H1 (cell line): ENCODE data around the gene HABP2. TPM values are rescaled to one million over a fixed set of nuclear protein-coding genes. Genes with fewer than 3 reads are reported as not detected.

Experiments
- CTCF ChIA-PET: fragments of 300-600 bp; sonication (Branson Sonifier 250); formaldehyde crosslinking; loops from one replicate; lab custom pipeline; 2021; ENCODE audit not compliant: partially characterized antibody; lab: Charles Lee
- POLR2A ChIA-PET: fragments of 300-600 bp; sonication (Branson Sonifier 250); formaldehyde crosslinking; loops from one replicate; lab custom pipeline; 2021; ENCODE audit warnings: inconsistent platforms; ENCODE audit not compliant: partially characterized antibody; lab: Charles Lee
- DNase-seq, 2 experiments: peaks; one replicate each; pipeline versions ENCODE4 v3.0.0 to v3.0.0-alpha.2; 2010 to 2022; ENCODE audit warnings: low spot score in 2 of 2, low read depth in 1 of 2, mixed read lengths in 1 of 2
- FAIRE-seq: peaks from 2 replicates; lab custom pipeline; 2011; peaks lifted over from hg19 to GRCh38; lab: Jason Lieb, UNC
- H2AFZ ChIP-seq: 2 replicates; pipeline ENCODE4 v1.8.1; 2012; ENCODE audit warnings: low read length, inconsistent platforms
- H2AK5ac ChIP-seq: 2 replicates; pipeline ENCODE4 v1.6.1; 2013; ENCODE audit warnings: low read depth, low read length
- H2BK120ac ChIP-seq: replicated peaks from 2 replicates; pipeline ENCODE3; 2013; ENCODE audit warnings: low read depth, low read length, inconsistent platforms
- H2BK12ac ChIP-seq: 2 replicates; pipeline ENCODE4 v1.6.1; 2013; ENCODE audit warnings: low read depth, low read length
- H2BK15ac ChIP-seq: 2 replicates; pipeline ENCODE4 v1.6.1; 2013; ENCODE audit warnings: low read length
- H2BK20ac ChIP-seq: 2 replicates; pipeline ENCODE4 v1.6.1; 2013; ENCODE audit warnings: low read length
- H2BK5ac ChIP-seq: 2 replicates; pipeline ENCODE4 v1.6.1; 2013; ENCODE audit warnings: low read depth, low read length
- H3K14ac ChIP-seq: 2 replicates; pipeline ENCODE4 v1.6.1; 2013; ENCODE audit warnings: inconsistent platforms; ENCODE audit not compliant: insufficient read length
- H3K18ac ChIP-seq: 2 replicates; pipeline ENCODE4 v1.6.1; 2013; ENCODE audit warnings: low read length; ENCODE audit errors: extremely low read depth
- H3K23ac ChIP-seq: 2 replicates; pipeline ENCODE4 v1.6.1; 2013; ENCODE audit warnings: inconsistent platforms; ENCODE audit not compliant: insufficient read length
- H3K23me2 ChIP-seq: 2 replicates; pipeline ENCODE4 v1.6.1; 2013; ENCODE audit warnings: low read depth, low read length
- H3K27ac ChIP-seq: 2 replicates; pipeline ENCODE4 v1.6.1; 2011; ENCODE audit warnings: low read depth, low read length, inconsistent platforms
- H3K27me3 ChIP-seq, 4 experiments: replicated peaks in 1 of 4; 1 replicate in 1 of 4; 2 replicates in 3 of 4; pipeline versions ENCODE4 v1.6.1 to v1.8.1; 2011 to 2013; ENCODE audit warnings: low read length in 3 of 4, mild to moderate bottlenecking in 3 of 4, inconsistent platforms in 2 of 4, mixed read lengths in 2 of 4, moderate library complexity in 1 of 4; ENCODE audit not compliant: control insufficient read depth in 3 of 4, insufficient read depth in 3 of 4; ENCODE audit errors: extremely low read depth in 1 of 4
- H3K36me3 ChIP-seq, 4 experiments: 2 replicates each; pipeline versions ENCODE4 v1.6.1 to v1.8.1; 2011 to 2013; ENCODE audit warnings: mild to moderate bottlenecking in 4 of 4, low read length in 3 of 4, moderate library complexity in 2 of 4, control low read depth in 1 of 4, inconsistent platforms in 1 of 4; ENCODE audit not compliant: insufficient read depth in 4 of 4, control insufficient read depth in 2 of 4
- H3K4ac ChIP-seq: replicated peaks from 2 replicates; pipeline ENCODE3; 2013; ENCODE audit warnings: low read length, low read depth, mixed read lengths, inconsistent platforms; ENCODE audit not compliant: insufficient read length
- H3K4me1 ChIP-seq, 4 experiments: replicated peaks in 1 of 4; 1 replicate in 1 of 4; 2 replicates in 3 of 4; pipeline versions ENCODE4 v1.6.1 to v1.8.1; 2011 to 2013; ENCODE audit warnings: low read length in 3 of 4, inconsistent platforms in 2 of 4, mixed read lengths in 1 of 4; ENCODE audit not compliant: insufficient read depth in 4 of 4, control insufficient read depth in 3 of 4
- H3K4me2 ChIP-seq, 2 experiments: 2 replicates each; pipeline versions ENCODE4 v1.6.1 to v1.8.1; 2011 to 2013; ENCODE audit warnings: low read depth in 2 of 2, low read length in 2 of 2, control low read depth in 1 of 2, inconsistent platforms in 1 of 2, mild to moderate bottlenecking in 1 of 2; ENCODE audit not compliant: insufficient read depth in 1 of 2
- H3K4me3 ChIP-seq, 4 experiments: fragments of 200-600, 300-600 bp in 1 of 4; sonication (generic), shearing (Covaris generic), sonication (Bioruptor Twin) in 1 of 4; 2 replicates each; pipeline versions ENCODE4 v1.5.1 to v1.8.1; 2011 to 2016; ENCODE audit warnings: low read length in 4 of 4, low read depth in 3 of 4, control low read depth in 2 of 4, inconsistent platforms in 2 of 4, mild to moderate bottlenecking in 2 of 4, mixed read lengths in 1 of 4, moderate library complexity in 1 of 4; ENCODE audit not compliant: insufficient read depth in 2 of 4; ENCODE audit errors: extremely low read depth in 1 of 4
- H3K56ac ChIP-seq: replicated peaks from 2 replicates; pipeline ENCODE3; 2013; ENCODE audit warnings: low read depth, mild to moderate bottlenecking, mixed read lengths, low read length, inconsistent platforms; ENCODE audit not compliant: insufficient read length
- H3K79me1 ChIP-seq: 2 replicates; pipeline ENCODE4 v1.6.1; 2013; ENCODE audit warnings: low read depth, low read length, control low read depth
- H3K79me2 ChIP-seq, 2 experiments: 2 replicates each; pipeline versions ENCODE4 v1.6.1 to v1.8.1; 2012 to 2013; ENCODE audit warnings: low read length in 2 of 2, mild to moderate bottlenecking in 2 of 2, inconsistent platforms in 1 of 2; ENCODE audit not compliant: insufficient read depth in 2 of 2, control insufficient read depth in 1 of 2
- H3K9ac ChIP-seq, 4 experiments: replicated peaks in 1 of 4; 1 replicate in 1 of 4; 2 replicates in 3 of 4; pipeline versions ENCODE4 v1.6.1 to v1.8.1; 2011 to 2013; ENCODE audit warnings: low read depth in 3 of 4, low read length in 3 of 4, control low read depth in 2 of 4, mild to moderate bottlenecking in 2 of 4, moderate library complexity in 2 of 4, inconsistent platforms in 1 of 4; ENCODE audit errors: extremely low read depth in 1 of 4
- H3K9me3 ChIP-seq, 2 experiments: 2 replicates each; pipeline versions ENCODE4 v1.6.1 to v1.8.1; 2012 to 2013; ENCODE audit warnings: mild to moderate bottlenecking in 2 of 2, moderate library complexity in 2 of 2, control low read depth in 1 of 2, inconsistent platforms in 1 of 2, low read depth in 1 of 2, low read length in 1 of 2, mixed read lengths in 1 of 2; ENCODE audit not compliant: insufficient read depth in 2 of 2
- H4K20me1 ChIP-seq, 2 experiments: replicated peaks in 1 of 2; 2 replicates each; pipeline versions ENCODE3 to v1.8.1; 2011 to 2013; ENCODE audit warnings: inconsistent platforms in 2 of 2, low read length in 2 of 2, mild to moderate bottlenecking in 1 of 2; ENCODE audit not compliant: insufficient read depth in 2 of 2, control insufficient read depth in 1 of 2
- H4K5ac ChIP-seq: 2 replicates; pipeline ENCODE4 v1.6.1; 2013; ENCODE audit warnings: low read length, low read depth, mixed read lengths, inconsistent platforms; ENCODE audit not compliant: insufficient read length
- H4K8ac ChIP-seq: 2 replicates; pipeline ENCODE4 v1.8.0; 2013; ENCODE audit warnings: mild to moderate bottlenecking, moderate library complexity, low read length, inconsistent platforms; ENCODE audit not compliant: insufficient read depth; ENCODE audit errors: extremely low read depth
- H4K91ac ChIP-seq: replicated peaks from 2 replicates; pipeline ENCODE3; 2013; ENCODE audit warnings: low read length, mixed read lengths, inconsistent platforms; ENCODE audit not compliant: insufficient read length
- CHD2 ChIP-seq: IDR thresholded peaks from 2 replicates; pipeline ENCODE4 v1.6.1; 2012; ENCODE audit warnings: low read length, improper control_type of control experiment
- HDAC2 ChIP-seq, 2 experiments: fragments of 300-600 bp in 1 of 2; sonication (generic) in 1 of 2; IDR thresholded peaks; 2 replicates each; pipeline ENCODE4 v1.6.1; 2011 to 2012; ENCODE audit warnings: low read depth in 2 of 2, low read length in 2 of 2, mild to moderate bottlenecking in 2 of 2, moderate library complexity in 2 of 2, borderline replicate concordance in 1 of 2, inconsistent platforms in 1 of 2
- KDM4A ChIP-seq: IDR thresholded peaks from one replicate; pipeline ENCODE4 v1.7.1; 2012; ENCODE audit warnings: low read depth, mild to moderate bottlenecking, moderate library complexity, low read length, inconsistent platforms; ENCODE audit not compliant: severe bottlenecking
- RAD21 ChIP-seq, 2 experiments: IDR thresholded peaks in 1 of 2; conservative IDR thresholded peaks in 1 of 2; 2 replicates each; pipeline ENCODE4 v1.6.1; 2011; ENCODE audit warnings: low read depth in 2 of 2, low read length in 2 of 2, improper control_type of control experiment in 1 of 2, inconsistent platforms in 1 of 2, mild to moderate bottlenecking in 1 of 2, moderate library complexity in 1 of 2
- RNF2 ChIP-seq: fragments of 200-900, 300-1000 bp; sonication (generic); IDR thresholded peaks from 2 replicates; pipeline ENCODE4 v1.7.1; 2016; ENCODE audit warnings: borderline replicate concordance, low read depth, mild to moderate bottlenecking, antibody characterized with exemption, low read length; ENCODE audit not compliant: poor library complexity, severe bottlenecking; ENCODE audit errors: missing control alignments
- RXRA ChIP-seq: IDR thresholded peaks from 2 replicates; pipeline ENCODE4 v1.6.1; 2011; ENCODE audit warnings: low read depth, mild to moderate bottlenecking, low read length, moderate library complexity; ENCODE audit not compliant: insufficient read depth
- TEAD4 ChIP-seq: IDR thresholded peaks from 2 replicates; pipeline ENCODE4 v1.6.1; 2012; ENCODE audit warnings: low read depth, low read length, inconsistent platforms, mixed read lengths
- WGBS, 2 experiments: shearing (Covaris generic) in 1 of 2; methylation state at CpG; one replicate each; pipeline versions ENCODE4 v1.1.6 to v1.1.7; 2013 to 2015; ENCODE audit warnings: low lambda C conversion rate in 2 of 2, mixed read lengths in 2 of 2, inconsistent platforms in 1 of 2, low coverage in 1 of 2, missing lambda C conversion rate in 1 of 2; ENCODE audit not compliant: insufficient replicate concordance in 2 of 2, insufficient coverage in 1 of 2, insufficient read length in 1 of 2; ENCODE audit errors: extremely low coverage in 1 of 2, missing lambda C conversion rate in 1 of 2; 5-methylcytosine and 5-hydroxymethylcytosine counted together
- polyA plus RNA-seq, 7 experiments: library from polyadenylated mRNA; depleted of rRNA in 3 of 7; stranded (reverse) in 5 of 7; unstranded in 2 of 7; fragments of >200 nt in 5 of 7; fragments of 200-250 nt in 2 of 7; gene quantifications; 1 replicate in 5 of 7; 2 replicates in 1 of 7; 4 replicates in 1 of 7; pipeline versions ENCODE4 v1.2.1 to v1.2.3, GENCODE V29; 2011 to 2013; ENCODE audit warnings: missing spikeins in 2 of 7, mixed read lengths in 2 of 7
- total RNA-seq: library from RNA; stranded (reverse); fragmentation: NEBNext Ultra II Directional; extraction: Animal tissue kit (Norgen Biotek cat#: 25700); gene quantifications from 2 replicates; pipeline ENCODE4 v1.2.1, GENCODE V29; 2021
- TF ChIP-seq, protein P1 (sequence below): IDR thresholded peaks from 2 replicates; pipeline ENCODE4 v1.6.1; 2011; ENCODE audit warnings: low read length, improper control_type of control experiment

HABP2 gene
- total and polyA plus RNA-seq, 2 of the 8 experiments (the other 6 are each of a cell fraction or from before 2014, with no cell fraction given) = not detected

- H2AFZ ChIP-seq = no peak overlapping the region
- no peak overlapping the region for H2BK20ac ChIP-seq
- peaks cover 3% of the 10 kb centered on the region; the same call in 1 of the 2 replicates for H3K23me2 ChIP-seq
- no peak overlapping the region for H4K5ac ChIP-seq
- no peak overlapping the region for H3K18ac ChIP-seq
- DNase-seq = no peak
- H3K27ac ChIP-seq = no peak overlapping the region
- H3K4me2 ChIP-seq = no peak overlapping the region
- H3K79me2 ChIP-seq = no peaks in the 10 kb centered on the region
- H2BK5ac ChIP-seq = no peak overlapping the region
- H3K27me3 ChIP-seq = peaks cover 0 to 9% (median 0%) of the 10 kb centered on the region in 4 experiments; a peak in 2 of 7 replicates
- H3K23ac ChIP-seq = no peak overlapping the region
- ChIA-PET CTCF (interaction anchor here (0.6 kb wide), 1 partner anchor 1881 kb away, joined by 4 read pairs; no protein-coding TSS in a partner anchor), POLR2A (interaction anchor here (0.6 kb wide), 1 partner anchor 642 kb away, joined by 3 read pairs; no protein-coding TSS in a partner anchor)
- FAIRE-seq = no peak
- WGBS, 2 experiments = 93% methylated on average over 1 of the region's 1 CpG; no CpG with 5 or more reads in 1 of the 2 experiments
- no peak overlapping the region for H2AK5ac ChIP-seq
- no peak overlapping the region for H3K4ac ChIP-seq
- H3K9ac ChIP-seq = no peak overlapping the region
- TF ChIP-seq TEAD4 (no peak), KDM4A (no peak), RXRA (no peak), RAD21 (IDR thresholded peaks at IDR 0.05 in 1 of 2, conservative IDR thresholded peaks at IDR 0.05 in 1 of 2; ENCODE audit: low read depth in 2 of 2, low read length in 2 of 2) (no peak), HDAC2 (IDR thresholded peaks at IDR 0.05; ENCODE audit: borderline replicate concordance in 1 of 2, low read depth in 2 of 2, low read length in 2 of 2) (no peak), RNF2 (no peak), CHD2 (no peak)
- TF ChIP-seq, protein P1, sequence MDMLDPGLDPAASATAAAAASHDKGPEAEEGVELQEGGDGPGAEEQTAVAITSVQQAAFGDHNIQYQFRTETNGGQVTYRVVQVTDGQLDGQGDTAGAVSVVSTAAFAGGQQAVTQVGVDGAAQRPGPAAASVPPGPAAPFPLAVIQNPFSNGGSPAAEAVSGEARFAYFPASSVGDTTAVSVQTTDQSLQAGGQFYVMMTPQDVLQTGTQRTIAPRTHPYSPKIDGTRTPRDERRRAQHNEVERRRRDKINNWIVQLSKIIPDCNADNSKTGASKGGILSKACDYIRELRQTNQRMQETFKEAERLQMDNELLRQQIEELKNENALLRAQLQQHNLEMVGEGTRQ = no peak
- H3K56ac ChIP-seq = no peak overlapping the region
- no peaks in the 10 kb centered on the region for H3K36me3 ChIP-seq
- H3K9me3 ChIP-seq = no peaks in the 10 kb centered on the region
- H3K79me1 ChIP-seq = no peaks in the 10 kb centered on the region
- no peak overlapping the region for H4K91ac ChIP-seq
- H2BK120ac ChIP-seq = no peak overlapping the region
- H2BK15ac ChIP-seq = no peak overlapping the region
- no peak overlapping the region for H2BK12ac ChIP-seq
- H4K8ac ChIP-seq = no peak overlapping the region
- no peak overlapping the region for H3K14ac ChIP-seq
- no peak overlapping the region for H3K4me3 ChIP-seq
- peaks cover 2 to 30% (median 23%) of the 10 kb centered on the region in 4 experiments for H3K4me1 ChIP-seq
- H4K20me1 ChIP-seq = no peaks in the 10 kb centered on the region
These were observed 66.5 kb downstream of the HABP2 start for GRCh38 chr10:113619401-113619800.
